ENCODE data around the gene GMEB2. TPM values are rescaled to one million over a fixed set of nuclear protein-coding genes. Genes with fewer than 3 reads are reported as not detected.

Gene GMEB2
- total and polyA plus RNA-seq, 5 donors from 2014 or later: 8.3 to 21.9 (median 10.1) TPM

DNA sequence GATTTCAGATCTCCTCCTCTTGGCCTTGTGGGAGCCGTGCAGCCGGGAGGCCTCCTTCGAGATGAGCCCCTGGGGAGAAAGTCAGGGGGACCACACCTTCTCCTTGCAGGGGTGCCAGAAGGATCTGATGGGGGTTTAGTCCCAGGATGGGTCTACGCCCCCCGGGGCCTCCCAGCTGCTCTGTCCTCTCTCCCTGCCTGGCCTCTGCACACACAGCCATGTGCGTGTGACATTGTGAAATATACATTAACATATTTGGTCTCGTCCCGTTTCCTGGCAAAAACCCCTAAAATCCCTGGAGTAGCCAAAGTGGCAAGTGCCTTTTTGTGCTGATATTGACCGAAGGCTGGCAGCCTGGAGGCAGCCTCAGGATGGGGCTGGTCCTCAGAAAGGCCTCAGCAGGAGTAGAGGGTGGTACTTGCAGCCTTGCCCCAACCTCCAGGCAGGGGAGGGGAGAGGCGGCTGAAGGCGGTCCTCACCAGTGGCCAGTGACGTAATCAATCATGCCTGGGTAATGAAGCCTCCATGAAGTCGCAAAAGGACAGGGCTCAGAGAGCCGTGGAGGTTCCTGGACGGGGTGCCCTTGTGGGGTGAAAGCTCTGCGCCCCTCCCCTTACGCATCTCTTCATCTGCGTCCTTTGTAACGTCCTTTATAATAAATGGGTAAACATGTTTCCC is 47.7 kb downstream of the GMEB2 start:
- no peak overlapping the region for H3K27ac ChIP-seq (ENCODE audit: insufficient read depth, low read length, poor library complexity, severe bottlenecking)
- no peaks in the 10 kb centered on the region for H3K27me3 ChIP-seq (ENCODE audit: control insufficient read depth, insufficient read depth, low read length)
- no peak overlapping the region for H3K27ac Mint-ChIP-seq
- H3K4me1 ChIP-seq (ENCODE audit: control insufficient read depth, insufficient read depth, low read length, poor library complexity, severe bottlenecking): peaks cover 12% of the 10 kb centered on the region
- H3K9me3 ChIP-seq (ENCODE audit: control insufficient read depth in 2 of 2, low read length in 2 of 2): no peaks in the 10 kb centered on the region
- peaks cover 10% of the 10 kb centered on the region for H3K27me3 Mint-ChIP-seq
- H3K9me3 Mint-ChIP-seq: peaks cover 0 to 2% (median 0%) of the 10 kb centered on the region in 7 donors
- no peak for DNase-seq
- no peaks in the 10 kb centered on the region for H3K36me3 Mint-ChIP-seq
- ATAC-seq (ENCODE audit: low read depth in 2 of 2): no peak
- no peak overlapping the region for H3K4me3 ChIP-seq (ENCODE audit: low read depth, low read length)
- H3K4me1 Mint-ChIP-seq: peaks cover 0 to 10% (median 4%) of the 10 kb centered on the region in 4 donors
- no peaks in the 10 kb centered on the region for H3K36me3 ChIP-seq (ENCODE audit: control insufficient read depth, insufficient read depth, low read length)
- H3K4me3 Mint-ChIP-seq: peak overlapping the region in 1 of 4 donors; percentile 69

GRCh38 chr20:63578224-63579016 is 48.5 kb downstream of the GMEB2 start:
- H3K27me3 Mint-ChIP-seq: peaks cover 10% of the 10 kb centered on the region
- no peak for DNase-seq
- H3K4me1 Mint-ChIP-seq: peaks cover 0 to 10% (median 3%) of the 10 kb centered on the region in 4 donors
- peaks cover 0 to 2% (median 0%) of the 10 kb centered on the region in 7 donors for H3K9me3 Mint-ChIP-seq
- no peak for ATAC-seq (ENCODE audit: low read depth in 2 of 2)
- Histone ChIP-seq H3K27ac (ENCODE audit: insufficient read depth, low read length, poor library complexity, severe bottlenecking) (no peak overlapping the region), H3K4me1 (ENCODE audit: control insufficient read depth, insufficient read depth, low read length, poor library complexity, severe bottlenecking) (peaks cover 15% of the 10 kb centered on the region), H3K9me3 (ENCODE audit: control insufficient read depth in 2 of 2, low read length in 2 of 2) (no peaks in the 10 kb centered on the region), H3K36me3 (ENCODE audit: control insufficient read depth, insufficient read depth, low read length) (no peaks in the 10 kb centered on the region), H3K4me3 (ENCODE audit: low read depth, low read length) (no peak overlapping the region), H3K27me3 (ENCODE audit: control insufficient read depth, insufficient read depth, low read length) (no peaks in the 10 kb centered on the region)
- no peak overlapping the region for H3K27ac Mint-ChIP-seq
- H3K36me3 Mint-ChIP-seq: no peaks in the 10 kb centered on the region
- no peak overlapping the region for H3K4me3 Mint-ChIP-seq

DNA sequence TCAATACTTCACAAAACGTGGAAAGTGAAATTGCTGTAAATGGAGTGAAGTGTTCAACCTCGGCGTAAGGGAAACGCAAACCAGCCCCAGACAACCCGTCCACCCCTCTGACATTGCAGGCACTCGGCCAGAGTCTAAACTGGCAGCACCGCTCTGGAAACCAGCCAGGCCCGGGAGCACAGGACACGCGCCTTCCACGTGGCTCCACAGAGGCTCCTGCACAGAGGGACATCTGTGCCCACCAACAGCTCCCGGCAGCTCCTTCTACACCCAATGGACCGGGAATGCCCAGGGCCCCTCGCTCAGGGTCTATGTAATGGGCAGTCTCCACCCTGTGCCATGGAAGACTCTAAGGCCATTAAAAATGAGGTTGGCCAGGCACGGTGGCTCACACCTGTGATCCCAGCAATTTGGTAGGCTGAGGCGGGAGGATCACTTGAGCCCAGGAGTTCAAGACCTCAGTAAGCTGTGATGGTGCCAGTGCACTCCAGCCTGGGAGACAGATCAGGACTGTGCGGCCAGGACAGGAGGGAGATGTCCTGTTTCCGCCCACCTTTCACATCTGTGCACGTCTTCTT is 49.5 kb downstream of the GMEB2 start:
- H3K36me3 ChIP-seq (ENCODE audit: control insufficient read depth, insufficient read depth, low read length): no peaks in the 10 kb centered on the region
- no peak for ATAC-seq (ENCODE audit: low read depth in 2 of 2)
- DNase-seq: no peak
- H3K9me3 ChIP-seq (ENCODE audit: control insufficient read depth in 2 of 2, low read length in 2 of 2): no peaks in the 10 kb centered on the region
- H3K4me1 ChIP-seq (ENCODE audit: control insufficient read depth, insufficient read depth, low read length, poor library complexity, severe bottlenecking): peaks cover 25% of the 10 kb centered on the region
- Mint-ChIP-seq H3K27ac (no peak overlapping the region), H3K36me3 (no peaks in the 10 kb centered on the region), H3K4me3 (peak overlapping the region in 1 of 4 donors; percentile 84), H3K9me3 (peaks cover 0 to 2% (median 0%) of the 10 kb centered on the region in 7 donors), H3K27me3 (peaks cover 10% of the 10 kb centered on the region), H3K4me1 (peaks cover 0 to 10% (median 3%) of the 10 kb centered on the region in 4 donors)
- no peak overlapping the region for H3K27ac ChIP-seq (ENCODE audit: insufficient read depth, low read length, poor library complexity, severe bottlenecking)
- no peaks in the 10 kb centered on the region for H3K27me3 ChIP-seq (ENCODE audit: control insufficient read depth, insufficient read depth, low read length)
- no peak overlapping the region for H3K4me3 ChIP-seq (ENCODE audit: low read depth, low read length)

DNA sequence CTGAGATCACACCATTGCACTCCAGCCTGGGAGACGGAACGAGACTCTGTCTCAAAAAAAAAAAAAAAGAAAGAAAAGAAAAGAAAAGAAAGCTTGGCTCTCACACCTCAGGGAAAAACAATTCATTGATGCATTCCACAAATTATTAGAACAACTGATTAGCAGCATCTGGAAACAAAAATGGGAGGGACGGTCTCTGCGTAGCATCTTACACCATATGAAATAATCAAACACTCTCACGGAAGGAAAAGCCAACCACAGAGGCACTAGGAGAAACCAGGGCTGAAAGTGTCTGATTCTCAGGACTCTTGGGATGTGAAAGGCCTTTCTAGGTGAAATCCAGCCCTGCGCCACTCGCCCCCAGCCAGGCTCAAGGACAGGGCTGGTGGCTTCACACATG is 50.6 kb downstream of the GMEB2 start:
- no peak overlapping the region for H3K4me3 ChIP-seq (ENCODE audit: low read depth, low read length)
- Mint-ChIP-seq H3K36me3 (no peaks in the 10 kb centered on the region), H3K4me3 (peak overlapping the region in 3 of 4 donors; percentile 37 to 84 (median 74)), H3K9me3 (peaks cover 0 to 2% (median 0%) of the 10 kb centered on the region in 7 donors), H3K27me3 (peaks cover 10% of the 10 kb centered on the region), H3K27ac (peak overlapping the region in 2 of 3 donors; percentile 37 to 76), H3K4me1 (peaks cover 0 to 10% (median 3%) of the 10 kb centered on the region in 4 donors)
- H3K36me3 ChIP-seq (ENCODE audit: control insufficient read depth, insufficient read depth, low read length): no peaks in the 10 kb centered on the region
- no peaks in the 10 kb centered on the region for H3K9me3 ChIP-seq (ENCODE audit: control insufficient read depth in 2 of 2, low read length in 2 of 2)
- H3K27ac ChIP-seq (ENCODE audit: insufficient read depth, low read length, poor library complexity, severe bottlenecking): no peak overlapping the region
- DNase-seq (no peak), ATAC-seq (ENCODE audit: low read depth in 2 of 2) (no peak)
- H3K4me1 ChIP-seq (ENCODE audit: control insufficient read depth, insufficient read depth, low read length, poor library complexity, severe bottlenecking): peaks cover 31% of the 10 kb centered on the region
- H3K27me3 ChIP-seq (ENCODE audit: control insufficient read depth, insufficient read depth, low read length): no peaks in the 10 kb centered on the region

DNA sequence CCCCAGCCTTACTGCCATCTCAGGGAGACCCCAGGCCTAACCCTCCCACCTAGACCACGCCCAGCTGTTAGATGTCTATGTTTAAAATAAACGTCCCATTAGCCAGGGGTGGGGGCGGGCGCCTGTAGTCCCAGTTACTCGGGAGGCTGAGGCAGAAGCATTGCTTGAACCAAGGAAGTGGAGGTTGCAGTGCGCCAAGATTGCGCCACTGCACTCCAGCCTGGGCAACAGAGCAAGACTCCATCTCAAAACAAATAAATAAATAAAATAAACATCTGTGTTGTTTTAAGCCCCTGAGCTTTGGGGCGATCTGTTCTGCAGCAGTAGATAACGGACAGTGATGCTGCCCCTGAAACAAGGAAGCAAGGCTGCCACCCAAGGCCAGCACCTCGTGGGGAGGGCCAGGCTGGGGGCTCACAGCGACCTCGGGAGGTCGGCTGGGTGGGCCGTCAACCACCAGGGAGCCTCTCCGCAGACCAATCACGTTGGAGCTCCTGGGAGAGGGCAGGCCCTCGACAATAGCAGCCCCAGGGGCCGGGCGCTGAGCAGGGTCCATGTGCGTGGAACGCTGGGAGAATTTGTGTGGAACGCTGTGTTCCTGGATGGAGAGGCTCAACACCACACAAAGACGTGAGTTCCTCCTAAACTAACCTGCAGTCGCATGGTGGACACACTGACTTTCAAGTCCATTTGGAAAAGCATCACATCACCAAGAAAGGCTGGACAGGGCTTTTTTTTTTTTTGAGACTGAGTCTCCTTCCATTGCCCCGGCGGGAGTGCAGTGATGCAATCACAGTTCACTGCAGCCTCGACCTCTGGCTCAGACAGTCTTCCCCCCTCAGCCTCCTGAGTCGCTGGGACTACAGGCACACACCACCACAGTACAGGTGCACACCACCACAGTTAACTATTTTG is 51.8 kb downstream of the GMEB2 start:
- Histone ChIP-seq H3K4me1 (ENCODE audit: control insufficient read depth, insufficient read depth, low read length, poor library complexity, severe bottlenecking) (peaks cover 27% of the 10 kb centered on the region), H3K27ac (ENCODE audit: insufficient read depth, low read length, poor library complexity, severe bottlenecking) (no peak overlapping the region), H3K36me3 (ENCODE audit: control insufficient read depth, insufficient read depth, low read length) (no peaks in the 10 kb centered on the region), H3K9me3 (ENCODE audit: control insufficient read depth in 2 of 2, low read length in 2 of 2) (no peaks in the 10 kb centered on the region), H3K4me3 (ENCODE audit: low read depth, low read length) (no peak overlapping the region), H3K27me3 (ENCODE audit: control insufficient read depth, insufficient read depth, low read length) (no peaks in the 10 kb centered on the region)
- Mint-ChIP-seq H3K4me3 (peak overlapping the region; percentile 41 to 76 (median 72)), H3K27me3 (peaks cover 4% of the 10 kb centered on the region), H3K9me3 (peaks cover 0 to 2% (median 0%) of the 10 kb centered on the region in 7 donors), H3K4me1 (peaks cover 0 to 5% (median under 1%) of the 10 kb centered on the region in 4 donors), H3K27ac (no peak overlapping the region), H3K36me3 (no peaks in the 10 kb centered on the region)
- DNase-seq: no peak
- ATAC-seq (ENCODE audit: low read depth in 2 of 2): no peak

- ATAC-seq (ENCODE audit: low read depth in 2 of 2) (peak; percentile 80 to 89), DNase-seq (peak; percentile 64 to 77 (median 69))
- H3K36me3 Mint-ChIP-seq: no peaks in the 10 kb centered on the region
- peak within 1 kb of the TSS; percentile 41 to 85 (median 78) for H3K4me3 Mint-ChIP-seq
- H3K9me3 ChIP-seq (ENCODE audit: control insufficient read depth in 2 of 2, low read length in 2 of 2): no peaks in the 10 kb centered on the region
- H3K27me3 ChIP-seq (ENCODE audit: control insufficient read depth, insufficient read depth, low read length): no peaks in the 10 kb centered on the region
- peaks cover 0 to 9% (median 3%) of the 10 kb centered on the region in 4 donors for H3K4me1 Mint-ChIP-seq
- H3K4me1 ChIP-seq (ENCODE audit: control insufficient read depth, insufficient read depth, low read length, poor library complexity, severe bottlenecking): peaks cover 31% of the 10 kb centered on the region
- peak within 1 kb of the TSS; percentile 55 for H3K27ac ChIP-seq (ENCODE audit: insufficient read depth, low read length, poor library complexity, severe bottlenecking)
- H3K9me3 Mint-ChIP-seq: peaks cover 0 to 2% (median 0%) of the 10 kb centered on the region in 7 donors
- H3K36me3 ChIP-seq (ENCODE audit: control insufficient read depth, insufficient read depth, low read length): no peaks in the 10 kb centered on the region
- peak within 1 kb of the TSS in 2 of 3 donors; percentile 56 to 67 for H3K27ac Mint-ChIP-seq
- H3K4me3 ChIP-seq (ENCODE audit: low read depth, low read length): peak within 1 kb of the TSS; percentile 62
- H3K27me3 Mint-ChIP-seq: no peaks in the 10 kb centered on the region
These were observed 52.6 kb downstream of the GMEB2 start, which contains the start of gene HELZ2 for GRCh38 chr20:63574156-63574828. Gene HELZ2 (minus strand): TSS chr20:63574239. CDS start chr20:63572385, 1,854 bp downstream.

Measured in CD4-positive, CD25-positive, alpha-beta regulatory T cell (primary cell).